NT2/D1 (cell line): ENCODE data around the gene KDM1B.

Experiments
- SUZ12 ChIP-seq: IDR thresholded peaks from 2 replicates; pipeline ENCODE4 v1.6.1; 2011; ENCODE audit not compliant: insufficient read length, insufficient read depth; ENCODE audit errors: extremely low read depth
- YY1 ChIP-seq: IDR thresholded peaks from 2 replicates; pipeline ENCODE4 v1.6.1; 2011; ENCODE audit not compliant: insufficient read length, insufficient read depth
- ZNF274 ChIP-seq: IDR thresholded peaks from 2 replicates; pipeline ENCODE4 v1.6.1; 2011; ENCODE audit warnings: mild to moderate bottlenecking, low read depth, low read length

- TF ChIP-seq YY1 (no peak), SUZ12 (no peak), ZNF274 (no peak)
These were observed 721 bp downstream of the KDM1B start for GRCh38 chr6:18155864-18156421.
